Endothelial cell of umbilical vein (primary cell): ENCODE results near the gene RPS6KA4. TPM values are rescaled to one million over a fixed set of nuclear protein-coding genes. Genes with fewer than 3 reads are reported as not detected.

Experiments
- BruUV-seq: library from RNA; stranded (reverse); fragments of 400-500 nt; replicated peaks from 2 replicates; lab custom pipeline; 2021; lab: Mats Ljungman, UMichigan
- CTCF ChIA-PET: fragments of 300-600, 350-600 bp; sonication (Branson Sonifier 250); formaldehyde crosslinking; loops from one replicate; lab custom pipeline; 2021; ENCODE audit warnings: antibody characterized with exemption, inconsistent platforms; lab: Charles Lee
- POLR2A ChIA-PET: fragments of 300-600, 350-600 bp; sonication (Branson Sonifier 250); formaldehyde crosslinking; loops from one replicate; lab custom pipeline; 2021; ENCODE audit warnings: antibody characterized with exemption, inconsistent platforms; lab: Charles Lee
- DNase-seq: peaks from one replicate; pipeline ENCODE4 v3.0.0-alpha.2; 2011; ENCODE audit warnings: low read depth, low spot score
- FAIRE-seq: peaks from 2 replicates; lab custom pipeline; 2011; peaks lifted over from hg19 to GRCh38; lab: Jason Lieb, UNC
- H2AFZ ChIP-seq: 2 replicates; pipeline ENCODE4 v1.6.0; 2012; ENCODE audit warnings: low read depth, low read length, control low read depth, inconsistent platforms
- H3K27ac ChIP-seq: 2 replicates; pipeline ENCODE4 v1.5.1; 2011; ENCODE audit warnings: low read depth, mild to moderate bottlenecking, control low read depth, low read length, moderate library complexity; ENCODE audit not compliant: insufficient read depth
- H3K27me3 ChIP-seq, 2 experiments: 2 replicates each; pipeline versions ENCODE4 v1.6.0 to v1.6.1; 2011; ENCODE audit warnings: low read length in 2 of 2, mixed read lengths in 1 of 2; ENCODE audit not compliant: control insufficient read depth in 2 of 2, insufficient read depth in 2 of 2
- H3K36me3 ChIP-seq, 2 experiments: 2 replicates in 1 of 2; 3 replicates in 1 of 2; pipeline ENCODE4 v1.5.1; 2011; ENCODE audit warnings: low read length in 2 of 2, mild to moderate bottlenecking in 1 of 2, moderate library complexity in 1 of 2; ENCODE audit not compliant: control insufficient read depth in 2 of 2, insufficient read depth in 2 of 2; ENCODE audit errors: extremely low read depth in 1 of 2
- H3K4me1 ChIP-seq: 3 replicates; pipeline ENCODE4 v1.5.1; 2011; ENCODE audit warnings: mild to moderate bottlenecking, low read length; ENCODE audit not compliant: control insufficient read depth, insufficient read depth; ENCODE audit errors: extremely low read depth
- H3K4me2 ChIP-seq: 2 replicates; pipeline ENCODE4 v1.6.1; 2011; ENCODE audit warnings: low read length, control low read depth, mixed read lengths; ENCODE audit not compliant: insufficient read depth
- H3K4me3 ChIP-seq, 3 experiments: fragments of 200-600 bp in 1 of 3; sonication (generic), shearing (Covaris generic) in 1 of 3; replicated peaks in 1 of 3; 2 replicates each; pipeline ENCODE4 v1.5.1; 2011 to 2016; ENCODE audit warnings: control low read depth in 3 of 3, low read length in 3 of 3, mild to moderate bottlenecking in 2 of 3, inconsistent platforms in 1 of 3, low read depth in 1 of 3, moderate library complexity in 1 of 3; ENCODE audit not compliant: insufficient read depth in 1 of 3
- H3K79me2 ChIP-seq: 2 replicates; pipeline ENCODE4 v1.6.0; 2012; ENCODE audit warnings: low read length, inconsistent platforms; ENCODE audit not compliant: control insufficient read depth, insufficient read depth
- H3K9ac ChIP-seq: replicated peaks from 2 replicates; pipeline ENCODE3; 2011; ENCODE audit warnings: low read length, control low read depth; ENCODE audit not compliant: insufficient read depth; ENCODE audit errors: extremely low read depth
- H3K9me1 ChIP-seq: replicated peaks from 3 replicates; pipeline ENCODE4 v1.6.0; 2011; ENCODE audit warnings: mild to moderate bottlenecking, low read length; ENCODE audit not compliant: control insufficient read depth, insufficient read depth; ENCODE audit errors: extremely low read depth
- H3K9me3 ChIP-seq: replicated peaks from 2 replicates; pipeline ENCODE4 v1.5.1; 2012; ENCODE audit warnings: low read length, inconsistent platforms; ENCODE audit not compliant: control insufficient read depth, insufficient read depth
- H4K20me1 ChIP-seq: replicated peaks from 2 replicates; pipeline ENCODE3; 2011; ENCODE audit warnings: mild to moderate bottlenecking, low read length; ENCODE audit not compliant: control insufficient read depth, insufficient read depth; ENCODE audit errors: extremely low read depth
- CTCF ChIP-seq, 2 donors: IDR thresholded peaks; 1 replicate in 1 of 2; 2 replicates in 1 of 2; pipeline ENCODE4 v1.5.1; 2011; ENCODE audit warnings: low read length in 2 of 2, mild to moderate bottlenecking in 2 of 2, moderate library complexity in 2 of 2, control low read depth in 1 of 2, inconsistent platforms in 1 of 2, low read depth in 1 of 2; ENCODE audit not compliant: insufficient read depth in 1 of 2; ENCODE audit errors: extremely low read depth in 1 of 2
- JUN ChIP-seq: IDR thresholded peaks from 2 replicates; pipeline ENCODE4 v1.6.1; 2011; ENCODE audit warnings: borderline replicate concordance, low read depth; ENCODE audit not compliant: insufficient read length, insufficient read depth
- MYC ChIP-seq: IDR thresholded peaks from one replicate; pipeline ENCODE4 v1.6.1; 2011; ENCODE audit warnings: mild to moderate bottlenecking, low read depth, low read length
- dilution Hi-C: fragments of 300-500 bp; cut with MboI; formaldehyde crosslinking; loops from one replicate; pipeline ENCODE4 v1.15.0; 2019; ENCODE audit warnings: low sequenced_read_pairs; ENCODE audit not compliant: extremely low pct_ligation_motif_present
- intact Hi-C: fragments of 100-400 bp; cut with micrococcal nuclease; formaldehyde crosslinking; loops from one replicate; pipeline ENCODE4 v1.10.0; 2022
- polyA plus RNA-seq, 4 experiments: library from polyadenylated mRNA; depleted of rRNA in 3 of 4; stranded (reverse) in 3 of 4; unstranded in 1 of 4; fragments of >200 nt; gene quantifications; 2 replicates each; pipeline versions ENCODE4 v1.2.1 to v1.2.3, GENCODE V29; 2011 to 2012; ENCODE audit warnings: missing spikeins in 1 of 4
- total RNA-seq: library from RNA; stranded (reverse); gene quantifications from 2 replicates; pipeline ENCODE4 v1.2.3, GENCODE V29; 2021

Gene RPS6KA4
- total and polyA plus RNA-seq, 2 donors (not counting 3 experiments of a cell fraction or from before 2014, with no cell fraction given) = 26.5 to 44.1 TPM

GRCh38 chr11:64353715-64354506, 5.1 kb upstream of the RPS6KA4 start:
- dilution Hi-C loops (no loop called here), intact Hi-C loops (no loop called here)
- H3K4me1 ChIP-seq = peaks cover 19% of the 10 kb centered on the region
- no peaks in the 10 kb centered on the region for H3K36me3 ChIP-seq
- no peak overlapping the region for H3K27ac ChIP-seq
- ChIA-PET POLR2A (no interaction called here), CTCF (interaction anchor here (0.6 to 5.5 kb wide), 16 partner anchors 9 to 334 kb away, joined by 3 to 107 read pairs (median 9); partner anchors contain the start of genes CATSPERZ, ESRRA, FERMT3 and PRDX5)
- no TSS peak for BruUV-seq
- H3K9me1 ChIP-seq = no peaks in the 10 kb centered on the region
- H3K79me2 ChIP-seq = no peaks in the 10 kb centered on the region
- FAIRE-seq (no peak), DNase-seq (no peak)
- TF ChIP-seq JUN (no peak), MYC (no peak), CTCF (IDR thresholded peaks at IDR 0.05; ENCODE audit: extremely low read depth in 1 of 2, insufficient read depth in 1 of 2, low read depth in 1 of 2, low read length in 2 of 2) (no peak)
- no peak overlapping the region for H3K9ac ChIP-seq
- no peak overlapping the region for H2AFZ ChIP-seq
- H3K27me3 ChIP-seq = no peaks in the 10 kb centered on the region
- no peak overlapping the region for H3K4me3 ChIP-seq
- no peaks in the 10 kb centered on the region for H3K9me3 ChIP-seq
- H3K4me2 ChIP-seq = no peak overlapping the region
- H4K20me1 ChIP-seq = no peaks in the 10 kb centered on the region
